Measurements from ENCODE around the gene TUBA4A. TPM values are rescaled to one million over a fixed set of nuclear protein-coding genes. Genes with fewer than 3 reads are reported as not detected.
"Not testable (repeated sequence)": the region's sequence is repeated elsewhere in the genome, so short reads cannot be mapped to it uniquely, and the experiment has no call there.

TUBA4A gene
- total RNA-seq, 2 experiments from 2014 or later: 219 to 229 TPM

DNA sequence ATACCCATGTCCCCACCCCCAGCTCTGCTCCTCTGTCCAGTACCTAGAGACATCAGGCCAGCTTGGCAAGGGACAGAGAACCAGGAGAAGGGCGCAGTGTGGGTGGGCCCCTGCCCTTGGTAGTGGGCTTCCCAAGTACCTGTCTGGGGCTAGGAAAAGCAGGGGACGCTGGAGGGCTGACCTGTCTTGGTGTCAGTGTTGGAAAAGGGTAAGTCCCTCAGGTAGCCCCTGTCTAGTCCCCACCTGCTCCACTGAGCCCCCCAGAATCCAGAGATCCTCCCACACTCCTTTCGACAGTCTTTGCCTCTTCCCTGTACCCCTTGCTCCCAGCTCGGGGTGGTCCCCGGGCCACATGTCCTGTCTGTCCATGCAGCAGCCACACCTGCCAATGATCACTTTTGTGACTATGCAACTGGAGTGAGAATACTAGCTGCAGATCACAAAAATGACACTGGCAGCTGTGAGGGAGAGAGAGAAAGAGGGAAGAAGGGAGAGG lies 40.1 kb upstream of the TUBA4A start:
- POLR2A ChIA-PET: interaction anchor here (1.3 to 4.1 kb wide), 4 partner anchors 9 to 64 kb away, joined by 4 to 34 read pairs (median 13); partner anchors contain the start of genes ANKZF1, ATG9A and DNAJB2
- intact Hi-C loops (cut with micrococcal nuclease): loop anchor here (2.0 kb wide), 1 partner anchor 117 kb away; the partner anchor contains the start of gene CNPPD1

DNA sequence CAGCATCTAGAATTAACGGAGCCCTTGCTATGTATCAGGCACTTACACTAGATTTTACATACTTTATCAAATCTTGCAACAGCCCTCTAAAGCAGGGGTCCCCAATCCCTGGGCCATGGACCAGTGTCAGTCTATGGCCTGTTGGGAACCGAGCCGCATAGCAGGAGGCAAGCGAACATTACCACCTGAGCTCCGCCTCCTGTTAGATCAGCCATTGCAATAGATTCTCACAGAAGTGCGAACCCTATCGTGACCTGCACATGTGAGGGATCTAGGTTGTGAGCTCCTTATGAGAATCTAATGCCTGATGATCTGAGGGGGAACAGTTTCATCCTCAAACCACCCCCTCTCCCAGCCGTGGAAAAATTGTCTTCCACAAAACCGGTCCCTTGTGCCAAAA lies 38.9 kb upstream of the TUBA4A start:
- peaks cover 11% of the 10 kb centered on the region for H3K4me1 Mint-ChIP-seq (ENCODE audit: low read depth)
- H3K36me3 Mint-ChIP-seq: no peaks in the 10 kb centered on the region
- H3K9me3 Mint-ChIP-seq: no peaks in the 10 kb centered on the region
- CTCF ChIA-PET: interaction anchor here (0.9 to 10.8 kb wide), 7 partner anchors 13 to 235 kb away, joined by 3 to 252 read pairs (median 4); partner anchors contain the start of genes DNAJB2, GLB1L, NHEJ1 and TUBA4A
- DNase-seq: peak; percentile 7
- no peaks in the 10 kb centered on the region for H3K27me3 Mint-ChIP-seq
- intact Hi-C loops (cut with micrococcal nuclease): no loop called here
- POLR2A ChIA-PET: interaction anchor here (1.3 to 4.1 kb wide), 2 partner anchors 14 to 38 kb away, joined by 4 to 34 read pairs; partner anchors contain the start of gene DNAJB2
- H3K4me3 Mint-ChIP-seq: no peak overlapping the region
- H3K27ac Mint-ChIP-seq: no peak overlapping the region

More for the DNA sequence above, 40.1 kb upstream of the TUBA4A start:
- Mint-ChIP-seq H3K9me3 (no peaks in the 10 kb centered on the region), H3K4me1 (ENCODE audit: low read depth) (peaks cover 11% of the 10 kb centered on the region), H3K27me3 (peaks cover under 1% of the 10 kb centered on the region), H3K27ac (no peak overlapping the region), H3K4me3 (no peak overlapping the region), H3K36me3 (no peaks in the 10 kb centered on the region)
- CTCF ChIA-PET: interaction anchor here (0.7 to 10.8 kb wide), 9 partner anchors 14 to 335 kb away, joined by 3 to 252 read pairs (median 16); partner anchors contain the start of genes ABCB6, CDK5R2, DNAJB2 and GLB1L
- peak; percentile 8 for DNase-seq

DNA sequence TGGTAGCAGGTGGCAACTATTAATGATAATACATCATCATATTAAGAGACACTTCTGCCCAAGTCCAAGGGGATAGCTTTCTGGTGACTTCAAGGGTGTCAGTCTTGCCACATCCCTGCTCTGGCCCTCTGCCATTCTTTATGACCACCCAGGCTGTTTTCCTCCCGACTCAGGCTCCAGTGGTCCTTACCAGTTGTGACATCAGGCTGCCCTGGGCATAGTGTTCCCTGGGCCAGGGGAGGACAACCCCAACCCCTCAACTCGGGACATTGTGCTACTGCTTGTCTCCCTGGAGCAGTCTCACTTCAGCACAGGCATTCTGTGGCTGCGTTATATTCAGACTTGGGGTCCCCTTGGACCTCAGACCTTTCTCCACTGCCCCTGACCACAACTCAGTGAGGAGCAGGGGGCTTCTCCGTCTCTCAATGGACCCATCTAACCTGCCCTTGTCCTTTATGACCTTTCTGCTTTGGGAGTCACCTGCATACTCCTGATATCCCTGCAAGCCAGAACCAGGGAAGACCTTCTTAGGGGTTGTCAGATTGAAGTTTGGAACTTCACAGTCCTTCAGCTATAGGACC lies 38.3 kb upstream of the TUBA4A start:
- intact Hi-C loops (cut with micrococcal nuclease): no loop called here
- no peak overlapping the region for H3K27ac Mint-ChIP-seq
- H3K9me3 Mint-ChIP-seq: no peaks in the 10 kb centered on the region
- peaks cover 11% of the 10 kb centered on the region for H3K4me1 Mint-ChIP-seq (ENCODE audit: low read depth)
- CTCF ChIA-PET: interaction anchor here (1.1 to 7.0 kb wide), 6 partner anchors 12 to 234 kb away, joined by 3 to 252 read pairs (median 6); partner anchors contain the start of genes ANKZF1, ATG9A, DNAJB2 and TUBA4A
- H3K27me3 Mint-ChIP-seq: no peaks in the 10 kb centered on the region
- no peaks in the 10 kb centered on the region for H3K36me3 Mint-ChIP-seq
- peak; percentile 4 for DNase-seq
- no peak overlapping the region for H3K4me3 Mint-ChIP-seq
- POLR2A ChIA-PET: no interaction called here

DNA sequence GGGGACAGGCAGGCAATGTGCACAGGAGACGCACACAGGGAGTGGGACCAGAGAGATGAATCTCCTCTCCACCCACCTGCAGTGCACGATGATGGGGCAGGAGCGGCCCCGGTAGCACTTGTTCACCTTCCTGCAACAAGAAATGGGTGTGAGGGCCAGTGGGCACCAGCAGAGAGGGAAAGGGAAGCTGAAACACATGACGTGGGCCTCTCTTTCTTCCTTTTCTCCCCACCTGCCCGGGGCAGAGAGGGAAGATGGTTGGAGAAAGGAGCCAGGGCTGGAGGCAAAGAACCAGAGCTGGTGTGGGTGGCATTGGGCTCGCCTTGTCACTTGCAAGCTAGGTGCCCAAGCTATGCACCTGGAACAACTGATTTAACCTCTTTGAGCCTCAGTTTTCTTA lies 37.7 kb upstream of the TUBA4A start:
- H3K9me3 Mint-ChIP-seq: no peaks in the 10 kb centered on the region
- H3K27ac Mint-ChIP-seq: no peak overlapping the region
- no peaks in the 10 kb centered on the region for H3K27me3 Mint-ChIP-seq
- H3K4me3 Mint-ChIP-seq: no peak overlapping the region
- no peaks in the 10 kb centered on the region for H3K36me3 Mint-ChIP-seq
- POLR2A ChIA-PET: no interaction called here
- DNase-seq: no peak
- intact Hi-C loops (cut with micrococcal nuclease): no loop called here
- CTCF ChIA-PET: interaction anchor here (1.1 to 7.0 kb wide), 4 partner anchors 11 to 132 kb away, joined by 5 to 252 read pairs (median 46); partner anchors contain the start of genes ANKZF1, ATG9A, DNAJB2 and TUBA4A
- H3K4me1 Mint-ChIP-seq (ENCODE audit: low read depth): peaks cover 11% of the 10 kb centered on the region

DNA sequence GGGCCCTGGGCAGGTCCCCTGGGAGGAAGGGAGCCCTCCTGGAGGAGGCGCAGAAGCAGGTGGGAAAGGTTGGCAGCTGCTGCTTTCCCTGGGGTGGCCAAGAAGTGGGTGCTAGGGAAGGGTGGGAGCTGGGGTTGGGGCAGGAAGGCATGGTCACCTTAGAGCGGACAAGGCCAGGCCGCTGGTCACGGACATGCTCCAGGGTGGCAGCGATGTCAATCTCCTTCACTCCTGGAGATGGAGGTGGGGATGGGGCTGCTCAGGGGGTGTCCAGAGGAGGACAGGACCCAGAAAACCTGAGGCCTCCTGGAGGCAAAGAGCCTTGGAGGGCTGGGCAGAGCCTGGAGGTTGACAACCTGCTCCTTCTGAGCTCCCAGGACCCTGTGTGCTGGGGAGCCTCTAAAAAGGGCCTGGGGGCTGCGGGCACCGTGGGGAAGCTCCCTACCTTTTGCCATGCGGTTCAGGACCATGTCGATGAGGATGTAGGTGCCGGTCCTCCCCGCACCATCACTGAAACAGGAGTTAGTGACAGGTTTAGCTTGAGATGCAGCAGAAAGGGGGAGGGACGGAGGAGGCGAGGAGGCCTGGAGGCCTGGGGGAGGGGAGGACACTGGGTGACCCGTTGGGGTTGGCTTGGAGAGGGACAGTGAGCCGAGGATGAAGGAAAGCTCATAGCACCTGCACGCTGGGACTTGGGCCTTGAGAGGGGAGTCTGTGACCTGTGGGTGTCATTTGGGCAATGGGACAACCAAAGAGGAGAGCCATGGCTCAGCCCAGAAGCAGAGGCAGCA lies 36.9 kb upstream of the TUBA4A start:
- POLR2A ChIA-PET: interaction anchor here (0.6 kb wide), 1 partner anchor 114 kb away, joined by 3 read pairs; the partner anchor contains the start of gene CNPPD1
- Mint-ChIP-seq H3K27me3 (no peaks in the 10 kb centered on the region), H3K4me3 (no peak overlapping the region), H3K4me1 (ENCODE audit: low read depth) (peaks cover 9% of the 10 kb centered on the region), H3K9me3 (no peaks in the 10 kb centered on the region), H3K36me3 (peaks cover 3% of the 10 kb centered on the region), H3K27ac (no peak overlapping the region)
- CTCF ChIA-PET: interaction anchor here (2.1 to 7.0 kb wide), 3 partner anchors 10 to 61 kb away, joined by 6 to 252 read pairs (median 87); partner anchors contain the start of genes ANKZF1, ATG9A, DNAJB2 and TUBA4A
- intact Hi-C loops (cut with micrococcal nuclease): no loop called here
- DNase-seq: no peak

DNA sequence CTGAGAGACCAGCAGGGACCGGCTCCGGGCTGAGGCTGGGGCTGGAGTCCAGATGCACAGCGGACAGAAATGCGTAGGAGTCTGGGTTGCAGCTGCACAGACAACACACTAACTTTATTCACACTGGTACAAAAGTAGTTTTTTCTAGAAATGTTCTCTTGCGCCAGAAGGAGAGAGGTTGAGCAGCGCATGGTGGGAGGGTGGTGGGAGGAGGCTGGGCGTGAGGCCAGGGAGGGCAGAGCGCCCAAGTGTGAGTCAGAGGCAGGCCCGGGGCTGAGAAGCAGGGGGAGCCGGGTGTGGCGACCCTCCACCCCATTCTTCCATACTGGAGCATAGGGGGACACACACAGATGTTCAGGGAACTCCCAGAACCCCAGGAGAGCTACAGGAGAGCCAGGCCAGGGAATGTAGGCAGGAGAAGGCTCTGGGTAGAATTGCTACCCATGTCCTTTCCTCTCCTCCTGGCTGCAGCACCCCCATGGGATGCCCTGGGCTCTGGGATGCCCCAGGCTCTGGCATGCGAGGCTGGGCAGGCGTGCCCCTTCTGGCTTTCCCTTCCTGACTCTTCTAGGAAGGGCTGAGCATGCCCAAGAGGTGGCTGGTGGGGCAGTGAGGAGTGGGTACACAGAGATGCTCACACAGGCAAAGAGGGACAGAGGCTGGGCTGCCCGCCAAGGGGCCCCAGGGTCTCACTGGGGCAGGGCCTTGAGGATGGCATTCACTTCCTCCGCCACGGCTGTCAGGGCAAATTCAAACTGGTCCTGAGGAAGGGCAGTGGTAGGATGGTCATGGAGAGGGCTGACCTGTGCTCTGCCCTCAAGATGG lies 36.0 kb upstream of the TUBA4A start:
- Mint-ChIP-seq H3K27me3 (no peaks in the 10 kb centered on the region), H3K9me3 (no peaks in the 10 kb centered on the region), H3K36me3 (peaks cover 3% of the 10 kb centered on the region), H3K4me3 (no peak overlapping the region), H3K4me1 (ENCODE audit: low read depth) (peaks cover 3% of the 10 kb centered on the region), H3K27ac (no peak overlapping the region)
- ChIA-PET POLR2A (interaction anchor here (0.6 kb wide), 1 partner anchor 113 kb away, joined by 3 read pairs; the partner anchor contains the start of gene CNPPD1), CTCF (interaction anchor here (0.6 to 7.0 kb wide), 4 partner anchors 10 to 60 kb away, joined by 3 to 252 read pairs (median 46); partner anchors contain the start of genes ANKZF1, ATG9A, DNAJB2 and TUBA4A)
- intact Hi-C loops (cut with micrococcal nuclease): no loop called here
- DNase-seq: no peak

DNA sequence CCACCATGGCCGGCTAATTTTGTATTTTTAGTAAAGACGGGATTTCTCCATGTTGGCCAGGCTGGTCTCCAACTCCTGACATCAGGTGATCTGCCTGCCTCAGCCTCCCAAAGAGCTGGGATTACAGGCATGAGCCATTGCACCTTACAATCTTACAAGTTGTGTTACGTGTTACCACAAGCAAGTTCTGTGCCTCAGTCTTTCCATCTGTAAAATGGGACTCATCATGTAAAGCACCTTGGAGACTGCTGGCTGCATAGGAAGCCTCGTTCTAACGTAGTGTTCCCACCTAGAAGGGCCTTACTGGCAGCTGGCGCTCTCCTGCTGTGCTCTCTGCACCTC lies 35.4 kb upstream of the TUBA4A start:
- POLR2A ChIA-PET: no interaction called here
- intact Hi-C loops (cut with micrococcal nuclease): no loop called here
- no peaks in the 10 kb centered on the region for H3K27me3 Mint-ChIP-seq
- no peaks in the 10 kb centered on the region for H3K9me3 Mint-ChIP-seq
- no peak overlapping the region for H3K27ac Mint-ChIP-seq
- CTCF ChIA-PET: interaction anchor here (0.6 kb wide), 1 partner anchor 59 kb away, joined by 3 read pairs; the partner anchor contains the start of gene ANKZF1
- peaks cover under 1% of the 10 kb centered on the region for H3K4me1 Mint-ChIP-seq (ENCODE audit: low read depth)
- no peak overlapping the region for H3K4me3 Mint-ChIP-seq
- peaks cover 3% of the 10 kb centered on the region for H3K36me3 Mint-ChIP-seq
- DNase-seq: no peak

DNA sequence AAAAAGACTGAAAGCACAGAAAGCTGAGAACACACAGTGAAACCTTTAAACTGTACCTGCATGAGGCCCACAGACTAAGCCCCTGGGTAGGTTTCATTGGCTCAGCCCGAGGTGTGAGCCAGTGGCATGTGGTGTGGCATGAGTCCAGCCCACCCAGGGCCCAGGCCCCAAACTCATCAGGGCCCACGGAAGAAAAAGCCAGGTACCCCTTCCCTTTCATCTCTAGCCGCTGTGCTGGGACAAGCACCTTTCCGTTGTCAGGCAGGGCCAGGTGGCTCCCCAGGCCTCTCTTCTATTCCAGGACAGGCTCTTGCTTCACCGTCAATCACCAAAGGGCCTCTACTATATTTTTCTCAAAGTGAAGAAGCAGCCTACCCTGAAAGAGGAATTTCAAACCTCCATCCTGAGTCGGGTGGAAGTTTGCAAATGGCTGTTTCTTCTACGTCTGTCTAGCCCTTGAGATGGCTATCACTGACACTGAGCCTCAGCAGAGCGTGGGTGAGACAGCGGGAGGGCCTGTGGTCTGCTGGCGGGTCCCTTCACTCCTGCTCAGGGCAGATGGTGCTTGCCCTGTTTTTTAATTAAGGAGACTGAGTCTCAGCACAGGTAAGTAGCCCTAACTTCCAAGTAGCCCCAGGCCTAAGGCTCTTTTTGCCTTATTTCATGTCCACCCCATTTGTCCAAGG lies 34.0 kb upstream of the TUBA4A start:
- intact Hi-C loops (cut with micrococcal nuclease): no loop called here
- Mint-ChIP-seq H3K9me3 (no peaks in the 10 kb centered on the region), H3K4me1 (ENCODE audit: low read depth) (peaks cover 4% of the 10 kb centered on the region), H3K27me3 (no peaks in the 10 kb centered on the region), H3K36me3 (peaks cover 14% of the 10 kb centered on the region), H3K4me3 (no peak overlapping the region), H3K27ac (peak overlapping the region; percentile 3)
- POLR2A ChIA-PET: no interaction called here
- DNase-seq: no peak
- CTCF ChIA-PET: interaction anchor here (1.0 kb wide), 1 partner anchor 215 kb away, joined by 4 read pairs; no protein-coding TSS in a partner anchor

DNA sequence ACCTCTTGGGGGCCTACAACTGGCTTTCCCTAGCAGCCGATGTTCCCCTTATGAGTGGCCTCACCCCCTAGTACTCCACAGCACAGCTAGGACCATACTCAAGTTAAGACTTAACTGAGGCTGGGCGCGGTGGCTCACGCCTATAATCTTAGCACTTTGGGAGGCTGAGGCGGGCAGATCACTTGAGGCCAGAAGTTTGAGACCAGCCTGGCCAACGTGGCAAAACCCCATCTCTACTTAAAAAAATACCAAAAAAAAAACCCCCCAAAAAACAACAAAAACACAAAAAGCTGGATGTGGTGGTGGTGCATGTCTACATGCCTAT lies 33.4 kb upstream of the TUBA4A start:
- H3K27me3 Mint-ChIP-seq; POLR2A ChIA-PET; H3K4me1 Mint-ChIP-seq (ENCODE audit: low read depth); H3K4me3 Mint-ChIP-seq; intact Hi-C loops (cut with micrococcal nuclease); H3K9me3 Mint-ChIP-seq; DNase-seq; H3K27ac Mint-ChIP-seq: not testable (repeated sequence)
- CTCF ChIA-PET: interaction anchor here (0.7 to 14.1 kb wide), 3 partner anchors 6 to 295 kb away, joined by 3 to 252 read pairs (median 4); no protein-coding TSS in a partner anchor
- H3K36me3 Mint-ChIP-seq: peaks cover 18% of the 10 kb centered on the region

DNA sequence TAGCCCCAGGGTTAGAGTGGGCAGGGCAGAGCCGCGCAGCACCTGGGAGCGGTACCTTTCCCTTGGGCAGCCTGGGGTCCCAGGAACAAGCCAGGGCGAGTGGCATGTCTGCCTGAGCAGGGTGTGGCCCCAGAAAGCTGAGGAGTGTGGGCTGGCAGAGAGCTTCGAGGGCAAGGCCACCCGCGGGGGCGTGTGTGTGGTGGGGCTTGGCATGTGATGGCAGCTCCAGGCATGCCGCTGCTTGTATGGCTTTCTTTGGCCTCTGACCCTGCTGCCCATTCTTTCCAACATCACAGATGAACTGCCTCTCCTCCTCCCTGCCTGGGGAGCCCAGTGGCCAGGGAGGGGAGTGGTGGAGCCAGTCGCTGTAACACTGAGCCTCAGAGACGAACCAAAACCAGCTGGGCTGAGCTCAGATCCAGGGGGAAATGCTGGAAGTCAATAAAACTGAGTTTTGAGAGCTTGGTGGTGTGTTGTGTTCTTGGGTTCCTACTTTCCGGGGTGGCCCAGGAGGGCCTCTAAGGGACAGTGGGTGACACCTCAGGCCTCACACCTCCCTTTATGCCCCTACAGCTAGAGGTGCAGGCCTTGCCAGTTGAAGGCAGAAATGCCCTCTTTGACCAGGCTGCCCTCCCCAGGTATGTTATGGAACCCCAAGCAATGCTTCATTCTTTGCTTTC lies 32.9 kb upstream of the TUBA4A start:
- Mint-ChIP-seq H3K27ac (no peak overlapping the region), H3K4me3 (no peak overlapping the region), H3K4me1 (ENCODE audit: low read depth) (peaks cover 4% of the 10 kb centered on the region), H3K36me3 (peaks cover 19% of the 10 kb centered on the region), H3K9me3 (no peaks in the 10 kb centered on the region), H3K27me3 (no peaks in the 10 kb centered on the region)
- ChIA-PET CTCF (interaction anchor here (0.7 to 14.1 kb wide), 3 partner anchors 7 to 295 kb away, joined by 3 to 252 read pairs (median 4); no protein-coding TSS in a partner anchor), POLR2A (interaction anchor here (4.0 kb wide), 1 partner anchor 8 kb away, joined by 13 read pairs; no protein-coding TSS in a partner anchor)
- no peak for DNase-seq
- intact Hi-C loops (cut with micrococcal nuclease): no loop called here
